ENCODE results near the gene LRRC4C. TPM values are rescaled to one million over a fixed set of nuclear protein-coding genes. Genes with fewer than 3 reads are reported as not detected.

Gene LRRC4C
- total and polyA plus RNA-seq, 10 of the 15 experiments (the other 5 are each of a cell fraction or from before 2014, with no cell fraction given) = 1.5 TPM; not detected in 9

DNA sequence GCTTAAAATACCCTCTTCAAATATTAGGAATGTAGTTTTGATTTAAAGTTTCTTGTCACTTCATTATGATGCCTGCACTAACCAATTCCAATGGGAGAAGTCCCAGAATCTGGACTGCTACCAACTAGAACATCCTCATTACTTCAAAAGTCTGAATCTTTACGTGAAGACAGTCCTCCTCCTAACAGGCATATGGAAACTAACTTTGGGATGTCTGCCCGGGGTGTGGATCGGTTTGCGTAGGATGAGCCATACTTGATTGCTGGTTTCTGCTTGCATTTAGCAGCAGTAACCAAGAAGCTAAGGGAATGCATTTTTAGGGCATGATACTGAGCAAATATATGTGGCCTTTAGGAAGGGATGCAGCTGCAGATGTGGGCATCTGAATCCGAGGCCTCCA, 177.1 kb downstream of the LRRC4C start:
- H3K9me3 ChIP-seq (replicated peaks; ENCODE audit: control insufficient read depth, insufficient read depth, low read length) = no peaks in the 10 kb centered on the region
- no peak overlapping the region for H3K4me2 ChIP-seq (ENCODE audit: control insufficient read depth, insufficient read depth)
- BruUV-seq (replicated peaks) = no TSS peak
- no peak for FAIRE-seq
- SMC1A ChIA-PET (ENCODE audit: uncharacterized antibody, unreplicated experiment) = no interaction called here
- no peak overlapping the region for H3K27ac ChIP-seq (ENCODE audit: control insufficient read depth, insufficient read depth)
- RAD21 ChIA-PET (ENCODE audit: unreplicated experiment) = no interaction called here
- H3K9ac ChIP-seq (ENCODE audit: control insufficient read depth, insufficient read depth, low read length) = no peak overlapping the region
- H3K27me3 ChIP-seq (replicated peaks in 1 of 2; ENCODE audit: control insufficient read depth in 2 of 2, insufficient read depth in 2 of 2, low read length in 1 of 2) = no peaks in the 10 kb centered on the region
- no peak overlapping the region for H3K4me3 ChIP-seq
- no peaks in the 10 kb centered on the region for H3K79me2 ChIP-seq (ENCODE audit: control insufficient read depth, insufficient read depth, low read length)
- no peak for ATAC-seq
- TF ChIP-seq IRF4 (IDR thresholded peaks at IDR 0.05; ENCODE audit: low read depth, low read length) (no peak), BMI1 (IDR thresholded peaks at IDR 0.05; ENCODE audit: borderline replicate concordance) (no peak)
- TF ChIP-seq, protein P1, sequence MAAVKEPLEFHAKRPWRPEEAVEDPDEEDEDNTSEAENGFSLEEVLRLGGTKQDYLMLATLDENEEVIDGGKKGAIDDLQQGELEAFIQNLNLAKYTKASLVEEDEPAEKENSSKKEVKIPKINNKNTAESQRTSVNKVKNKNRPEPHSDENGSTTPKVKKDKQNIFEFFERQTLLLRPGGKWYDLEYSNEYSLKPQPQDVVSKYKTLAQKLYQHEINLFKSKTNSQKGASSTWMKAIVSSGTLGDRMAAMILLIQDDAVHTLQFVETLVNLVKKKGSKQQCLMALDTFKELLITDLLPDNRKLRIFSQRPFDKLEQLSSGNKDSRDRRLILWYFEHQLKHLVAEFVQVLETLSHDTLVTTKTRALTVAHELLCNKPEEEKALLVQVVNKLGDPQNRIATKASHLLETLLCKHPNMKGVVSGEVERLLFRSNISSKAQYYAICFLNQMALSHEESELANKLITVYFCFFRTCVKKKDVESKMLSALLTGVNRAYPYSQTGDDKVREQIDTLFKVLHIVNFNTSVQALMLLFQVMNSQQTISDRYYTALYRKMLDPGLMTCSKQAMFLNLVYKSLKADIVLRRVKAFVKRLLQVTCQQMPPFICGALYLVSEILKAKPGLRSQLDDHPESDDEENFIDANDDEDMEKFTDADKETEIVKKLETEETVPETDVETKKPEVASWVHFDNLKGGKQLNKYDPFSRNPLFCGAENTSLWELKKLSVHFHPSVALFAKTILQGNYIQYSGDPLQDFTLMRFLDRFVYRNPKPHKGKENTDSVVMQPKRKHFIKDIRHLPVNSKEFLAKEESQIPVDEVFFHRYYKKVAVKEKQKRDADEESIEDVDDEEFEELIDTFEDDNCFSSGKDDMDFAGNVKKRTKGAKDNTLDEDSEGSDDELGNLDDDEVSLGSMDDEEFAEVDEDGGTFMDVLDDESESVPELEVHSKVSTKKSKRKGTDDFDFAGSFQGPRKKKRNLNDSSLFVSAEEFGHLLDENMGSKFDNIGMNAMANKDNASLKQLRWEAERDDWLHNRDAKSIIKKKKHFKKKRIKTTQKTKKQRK (IDR thresholded peaks at IDR 0.05; ENCODE audit: low read depth, low read length) = no peak
- TF ChIP-seq, protein P2, sequence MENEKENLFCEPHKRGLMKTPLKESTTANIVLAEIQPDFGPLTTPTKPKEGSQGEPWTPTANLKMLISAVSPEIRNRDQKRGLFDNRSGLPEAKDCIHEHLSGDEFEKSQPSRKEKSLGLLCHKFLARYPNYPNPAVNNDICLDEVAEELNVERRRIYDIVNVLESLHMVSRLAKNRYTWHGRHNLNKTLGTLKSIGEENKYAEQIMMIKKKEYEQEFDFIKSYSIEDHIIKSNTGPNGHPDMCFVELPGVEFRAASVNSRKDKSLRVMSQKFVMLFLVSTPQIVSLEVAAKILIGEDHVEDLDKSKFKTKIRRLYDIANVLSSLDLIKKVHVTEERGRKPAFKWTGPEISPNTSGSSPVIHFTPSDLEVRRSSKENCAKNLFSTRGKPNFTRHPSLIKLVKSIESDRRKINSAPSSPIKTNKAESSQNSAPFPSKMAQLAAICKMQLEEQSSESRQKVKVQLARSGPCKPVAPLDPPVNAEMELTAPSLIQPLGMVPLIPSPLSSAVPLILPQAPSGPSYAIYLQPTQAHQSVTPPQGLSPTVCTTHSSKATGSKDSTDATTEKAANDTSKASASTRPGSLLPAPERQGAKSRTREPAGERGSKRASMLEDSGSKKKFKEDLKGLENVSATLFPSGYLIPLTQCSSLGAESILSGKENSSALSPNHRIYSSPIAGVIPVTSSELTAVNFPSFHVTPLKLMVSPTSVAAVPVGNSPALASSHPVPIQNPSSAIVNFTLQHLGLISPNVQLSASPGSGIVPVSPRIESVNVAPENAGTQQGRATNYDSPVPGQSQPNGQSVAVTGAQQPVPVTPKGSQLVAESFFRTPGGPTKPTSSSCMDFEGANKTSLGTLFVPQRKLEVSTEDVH (IDR thresholded peaks at IDR 0.05; ENCODE audit: low read depth, partially characterized antibody) = no peak
- TF ChIP-seq, protein P3, sequence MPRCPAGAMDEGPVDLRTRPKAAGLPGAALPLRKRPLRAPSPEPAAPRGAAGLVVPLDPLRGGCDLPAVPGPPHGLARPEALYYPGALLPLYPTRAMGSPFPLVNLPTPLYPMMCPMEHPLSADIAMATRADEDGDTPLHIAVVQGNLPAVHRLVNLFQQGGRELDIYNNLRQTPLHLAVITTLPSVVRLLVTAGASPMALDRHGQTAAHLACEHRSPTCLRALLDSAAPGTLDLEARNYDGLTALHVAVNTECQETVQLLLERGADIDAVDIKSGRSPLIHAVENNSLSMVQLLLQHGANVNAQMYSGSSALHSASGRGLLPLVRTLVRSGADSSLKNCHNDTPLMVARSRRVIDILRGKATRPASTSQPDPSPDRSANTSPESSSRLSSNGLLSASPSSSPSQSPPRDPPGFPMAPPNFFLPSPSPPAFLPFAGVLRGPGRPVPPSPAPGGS (IDR thresholded peaks at IDR 0.05; ENCODE audit: borderline replicate concordance, insufficient read depth, low read depth, low read length, poor library complexity, severe bottlenecking) = no peak
- TF ChIP-seq, protein P4, sequence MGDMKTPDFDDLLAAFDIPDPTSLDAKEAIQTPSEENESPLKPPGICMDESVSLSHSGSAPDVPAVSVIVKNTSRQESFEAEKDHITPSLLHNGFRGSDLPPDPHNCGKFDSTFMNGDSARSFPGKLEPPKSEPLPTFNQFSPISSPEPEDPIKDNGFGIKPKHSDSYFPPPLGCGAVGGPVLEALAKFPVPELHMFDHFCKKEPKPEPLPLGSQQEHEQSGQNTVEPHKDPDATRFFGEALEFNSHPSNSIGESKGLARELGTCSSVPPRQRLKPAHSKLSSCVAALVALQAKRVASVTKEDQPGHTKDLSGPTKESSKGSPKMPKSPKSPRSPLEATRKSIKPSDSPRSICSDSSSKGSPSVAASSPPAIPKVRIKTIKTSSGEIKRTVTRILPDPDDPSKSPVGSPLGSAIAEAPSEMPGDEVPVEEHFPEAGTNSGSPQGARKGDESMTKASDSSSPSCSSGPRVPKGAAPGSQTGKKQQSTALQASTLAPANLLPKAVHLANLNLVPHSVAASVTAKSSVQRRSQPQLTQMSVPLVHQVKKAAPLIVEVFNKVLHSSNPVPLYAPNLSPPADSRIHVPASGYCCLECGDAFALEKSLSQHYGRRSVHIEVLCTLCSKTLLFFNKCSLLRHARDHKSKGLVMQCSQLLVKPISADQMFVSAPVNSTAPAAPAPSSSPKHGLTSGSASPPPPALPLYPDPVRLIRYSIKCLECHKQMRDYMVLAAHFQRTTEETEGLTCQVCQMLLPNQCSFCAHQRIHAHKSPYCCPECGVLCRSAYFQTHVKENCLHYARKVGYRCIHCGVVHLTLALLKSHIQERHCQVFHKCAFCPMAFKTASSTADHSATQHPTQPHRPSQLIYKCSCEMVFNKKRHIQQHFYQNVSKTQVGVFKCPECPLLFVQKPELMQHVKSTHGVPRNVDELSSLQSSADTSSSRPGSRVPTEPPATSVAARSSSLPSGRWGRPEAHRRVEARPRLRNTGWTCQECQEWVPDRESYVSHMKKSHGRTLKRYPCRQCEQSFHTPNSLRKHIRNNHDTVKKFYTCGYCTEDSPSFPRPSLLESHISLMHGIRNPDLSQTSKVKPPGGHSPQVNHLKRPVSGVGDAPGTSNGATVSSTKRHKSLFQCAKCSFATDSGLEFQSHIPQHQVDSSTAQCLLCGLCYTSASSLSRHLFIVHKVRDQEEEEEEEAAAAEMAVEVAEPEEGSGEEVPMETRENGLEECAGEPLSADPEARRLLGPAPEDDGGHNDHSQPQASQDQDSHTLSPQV (IDR thresholded peaks at IDR 0.05) = no peak
- POLR2A ChIA-PET = no interaction called here
- H3K4me1 ChIP-seq (ENCODE audit: control insufficient read depth, insufficient read depth, low read length) = no peaks in the 10 kb centered on the region
- H4K20me1 ChIP-seq (ENCODE audit: control insufficient read depth, insufficient read depth) = no peaks in the 10 kb centered on the region
- in situ Hi-C loops (cut with MboI) = no loop called here
- WGBS (ENCODE audit: insufficient coverage, insufficient replicate concordance, low lambda C conversion rate, missing lambda C conversion rate) = 60% methylated on average over 5 of the region's 5 CpGs
- intact Hi-C loops (cut with micrococcal nuclease; ENCODE audit: unreplicated experiment) = loop anchor here (5.0 kb wide), 1 partner anchor 50 kb away; no protein-coding TSS in a partner anchor
- CTCF ChIA-PET = no interaction called here
- no peak for DNase-seq (ENCODE audit: low read depth, low spot score)
- H3K36me3 ChIP-seq (ENCODE audit: control insufficient read depth in 2 of 2, insufficient read depth in 2 of 2, low read length in 1 of 2) = no peaks in the 10 kb centered on the region
- no peak overlapping the region for H2AFZ ChIP-seq (ENCODE audit: control insufficient read depth, low read depth, low read length)
